HCT116 (cell line): ENCODE measurements around the gene PRKAR1A. TPM values are rescaled to one million over a fixed set of nuclear protein-coding genes. Genes with fewer than 3 reads are reported as not detected.

Experiments
- ATAC-seq: fragments of 200-7000 bp; cut with Tn5 transposase; 2 replicates; pipeline ENCODE4 v1.9.1; 2020; ENCODE audit warnings: mild to moderate bottlenecking, moderate library complexity
- BruUV-seq: library from RNA; stranded (reverse); fragments of 400-500 nt; replicated peaks from 2 replicates; lab custom pipeline; 2021; lab: Mats Ljungman, UMichigan
- CTCF ChIA-PET: fragments of 300-600 bp; sonication (Branson Sonifier 250); formaldehyde crosslinking; loops from one replicate; lab custom pipeline; 2021; ENCODE audit warnings: antibody characterized with exemption; lab: Charles Lee
- POLR2A ChIA-PET: fragments of 300-600, 350-600 bp; sonication (Branson Sonifier 250); formaldehyde crosslinking; loops from one replicate; lab custom pipeline; 2021; ENCODE audit warnings: antibody characterized with exemption; lab: Charles Lee
- RAD21 ChIA-PET, 2 experiments: fragments of 300-600 bp; sonication (Branson Sonifier 250); formaldehyde crosslinking; loops; one replicate each; lab custom pipeline; 2023; ENCODE audit warnings: low total read pairs in 2 of 2; ENCODE audit not compliant: uncharacterized antibody in 2 of 2, unreplicated experiment in 2 of 2, low non-redundant PET in 1 of 2; lab: Charles Lee
- DNase-seq: peaks from one replicate; pipeline ENCODE4 v3.0.0-alpha.2; 2010; ENCODE audit warnings: low read depth, low spot score
- H2AFZ ChIP-seq: fragments of 200-600 bp; shearing (Covaris generic), sonication (generic); 2 replicates; pipeline ENCODE4 v1.6.1; 2017; ENCODE audit warnings: low read depth, mixed run types, mixed read lengths, antibody characterized with exemption, low read length; ENCODE audit not compliant: poor library complexity, severe bottlenecking
- H3K27ac ChIP-seq: 2 replicates; pipeline ENCODE4 v1.5.1; 2012; ENCODE audit warnings: low read depth, low read length
- H3K27me3 ChIP-seq: fragments of 200-600 bp; sonication (generic); 2 replicates; pipeline ENCODE4 v1.6.1; 2016; ENCODE audit warnings: mixed run types, low read length, mixed read lengths; ENCODE audit not compliant: insufficient read depth
- H3K36me3 ChIP-seq, 2 experiments: fragments of 200-500 bp in 1 of 2; fragments of 200-600 bp in 1 of 2; sonication (Bioruptor generic) in 1 of 2; sonication (generic) in 1 of 2; 2 replicates each; pipeline versions ENCODE4 v1.5.1 to v1.6.1; 2014 to 2016; ENCODE audit warnings: low read length in 2 of 2, inconsistent platforms in 1 of 2, mixed read lengths in 1 of 2, mixed run types in 1 of 2; ENCODE audit not compliant: insufficient read depth in 2 of 2, control insufficient read depth in 1 of 2
- H3K4me1 ChIP-seq, 2 experiments: fragments of 200-600 bp in 1 of 2; sonication (generic) in 1 of 2; 2 replicates each; pipeline versions ENCODE4 v1.5.1 to v1.6.1; 2012 to 2017; ENCODE audit warnings: low read length in 2 of 2, inconsistent platforms in 1 of 2, mild to moderate bottlenecking in 1 of 2, mixed read lengths in 1 of 2, mixed run types in 1 of 2, moderate library complexity in 1 of 2; ENCODE audit not compliant: insufficient read depth in 2 of 2, control insufficient read depth in 1 of 2
- H3K4me2 ChIP-seq: fragments of 200-600 bp; sonication (generic); 2 replicates; pipeline ENCODE4 v1.6.1; 2017; ENCODE audit warnings: mixed run types, low read length, mixed read lengths
- H3K4me3 ChIP-seq, 2 experiments: fragments of 200-600 bp in 1 of 2; sonication (generic) in 1 of 2; replicated peaks in 1 of 2; 2 replicates each; pipeline ENCODE4 v1.5.1; 2011 to 2016; ENCODE audit warnings: low read length in 2 of 2, control low read depth in 1 of 2, low read depth in 1 of 2, mild to moderate bottlenecking in 1 of 2, mixed read lengths in 1 of 2, mixed run types in 1 of 2
- H3K79me2 ChIP-seq: fragments of 200-600 bp; sonication (generic); 2 replicates; pipeline ENCODE4 v1.6.1; 2017; ENCODE audit warnings: mild to moderate bottlenecking, mixed run types, low read length, moderate library complexity, mixed read lengths; ENCODE audit not compliant: insufficient read depth
- H3K9ac ChIP-seq: fragments of 200-600 bp; sonication (generic); 2 replicates; pipeline ENCODE4 v1.6.1; 2016; ENCODE audit warnings: low read length, mixed read lengths
- H3K9me2 ChIP-seq: fragments of 200-600 bp; sonication (generic), shearing (Covaris generic); 2 replicates; pipeline ENCODE4 v1.6.1; 2017; ENCODE audit warnings: mixed run types, mild to moderate bottlenecking, moderate library complexity; ENCODE audit not compliant: insufficient read depth
- H3K9me3 ChIP-seq, 2 experiments: fragments of 200-500 bp in 1 of 2; fragments of 200-600 bp in 1 of 2; sonication (Bioruptor generic) in 1 of 2; sonication (generic) in 1 of 2; 2 replicates each; pipeline ENCODE4 v1.6.1; 2014 to 2017; ENCODE audit warnings: low read length in 2 of 2, mixed read lengths in 2 of 2, inconsistent platforms in 1 of 2, low read depth in 1 of 2, mild to moderate bottlenecking in 1 of 2, mixed run types in 1 of 2, moderate library complexity in 1 of 2; ENCODE audit not compliant: control insufficient read depth in 1 of 2, insufficient read depth in 1 of 2
- H4K20me1 ChIP-seq: fragments of 200-600 bp; sonication (generic), shearing (Covaris generic); 2 replicates; pipeline ENCODE4 v1.6.1; 2017; ENCODE audit warnings: mixed run types, mild to moderate bottlenecking, moderate library complexity; ENCODE audit not compliant: insufficient read depth
- CEBPB ChIP-seq: IDR thresholded peaks from 2 replicates; pipeline ENCODE4 v1.6.1; 2012; ENCODE audit warnings: low read depth
- ELF1 ChIP-seq: IDR thresholded peaks from 2 replicates; pipeline ENCODE4 v1.6.1; 2012; ENCODE audit warnings: low read depth, borderline replicate concordance
- EZH2 ChIP-seq: fragments of 200-600 bp; sonication (generic); IDR thresholded peaks from 2 replicates; pipeline ENCODE4 v1.6.1; 2017; ENCODE audit warnings: antibody characterized with exemption, mixed run types
- EZH2phosphoT487 ChIP-seq: fragments of 200-600 bp; IDR thresholded peaks from 2 replicates; pipeline ENCODE4 v1.6.1; 2018; ENCODE audit warnings: antibody characterized with exemption, borderline replicate concordance
- FOSL1 ChIP-seq: IDR thresholded peaks from 2 replicates; pipeline ENCODE4 v1.6.1; 2012; ENCODE audit warnings: low read depth
- JUND ChIP-seq: IDR thresholded peaks from 2 replicates; pipeline ENCODE4 v1.6.1; 2012
- POLR2A ChIP-seq: IDR thresholded peaks from 2 replicates; pipeline ENCODE4 v1.7.0; 2011; ENCODE audit warnings: borderline replicate concordance; ENCODE audit not compliant: insufficient read depth, insufficient read length; ENCODE audit errors: extremely low read depth
- POLR2AphosphoS5 ChIP-seq: IDR thresholded peaks from 2 replicates; pipeline ENCODE4 v1.6.1; 2011; ENCODE audit warnings: mild to moderate bottlenecking, low read depth, low read length, moderate library complexity
- RAD21 ChIP-seq: IDR thresholded peaks from 2 replicates; pipeline ENCODE4 v1.6.1; 2012; ENCODE audit warnings: low read depth, mild to moderate bottlenecking
- SP1 ChIP-seq: IDR thresholded peaks from 2 replicates; pipeline ENCODE4 v1.6.1; 2012; ENCODE audit warnings: low read depth
- SRF ChIP-seq: IDR thresholded peaks from 2 replicates; pipeline ENCODE4 v1.6.1; 2012; ENCODE audit warnings: low read depth
- TCF7L2 ChIP-seq: IDR thresholded peaks from 2 replicates; pipeline ENCODE4 v1.7.0; 2011; ENCODE audit warnings: borderline replicate concordance, inconsistent platforms; ENCODE audit not compliant: insufficient read depth, insufficient read length; ENCODE audit errors: extremely low read depth
- YY1 ChIP-seq: IDR thresholded peaks from 2 replicates; pipeline ENCODE4 v1.6.1; 2011; ENCODE audit warnings: low read length, low read depth, moderate library complexity, mild to moderate bottlenecking; ENCODE audit not compliant: insufficient replicate concordance; ENCODE audit errors: extremely low read depth
- ZBTB33 ChIP-seq: IDR thresholded peaks from 2 replicates; pipeline ENCODE4 v1.6.1; 2011; ENCODE audit warnings: mild to moderate bottlenecking, low read length, moderate library complexity; ENCODE audit not compliant: insufficient replicate concordance; ENCODE audit errors: extremely low read depth
- intact Hi-C: fragments of 100-400 bp; cut with micrococcal nuclease; formaldehyde crosslinking; loops from 2 replicates; pipeline ENCODE4 v1.10.0; 2022
- total RNA-seq: library from RNA; stranded (reverse); gene quantifications from one replicate; pipeline ENCODE4 v1.2.1, GENCODE V29; 2021; ENCODE audit not compliant: unreplicated experiment
- TF ChIP-seq, protein P1 (sequence below), 3 experiments: fragments of 200-600 bp in 1 of 3; sonication (generic) in 1 of 3; IDR thresholded peaks in 2 of 3; conservative IDR thresholded peaks in 1 of 3; 2 replicates each; pipeline ENCODE4 v1.5.1; 2012 to 2017; ENCODE audit warnings: low read depth in 2 of 3, low read length in 2 of 3, antibody characterized with exemption in 1 of 3, borderline replicate concordance in 1 of 3, control low read depth in 1 of 3, mild to moderate bottlenecking in 1 of 3, mixed read lengths in 1 of 3, mixed run types in 1 of 3, moderate library complexity in 1 of 3; ENCODE audit not compliant: insufficient read depth in 1 of 3

PRKAR1A gene
- total RNA-seq, 1 experiment from 2014 or later, result 295 TPM

DNA sequence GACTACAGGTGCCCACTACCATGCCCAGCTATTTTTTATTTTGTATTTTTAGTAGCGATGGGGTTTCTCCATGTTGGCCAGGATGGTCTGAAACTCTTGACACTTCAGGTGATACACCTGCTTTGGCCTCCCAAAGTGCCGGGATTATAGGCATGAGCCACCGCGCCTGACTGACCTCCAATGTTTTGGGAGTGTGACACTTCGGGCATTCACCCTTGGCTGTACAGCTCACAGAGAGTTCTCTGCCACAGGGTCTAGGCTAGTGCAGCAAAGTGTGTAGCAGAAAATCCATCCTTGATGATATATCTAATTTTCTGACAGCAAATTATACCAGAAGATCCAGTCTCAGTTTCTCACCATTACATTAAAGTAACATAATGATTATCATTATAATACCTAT lies 74.8 kb downstream of the PRKAR1A start:
- no peak overlapping the region for H3K4me2 ChIP-seq
- no peaks in the 10 kb centered on the region for H3K79me2 ChIP-seq
- ChIA-PET CTCF (no interaction called here), POLR2A (no interaction called here), RAD21 (no interaction called here)
- no peaks in the 10 kb centered on the region for H3K27me3 ChIP-seq
- H3K4me3 ChIP-seq, result no peak overlapping the region
- no peak overlapping the region for H3K27ac ChIP-seq
- DNase-seq (no peak), ATAC-seq (no peak)
- no peak overlapping the region for H3K9ac ChIP-seq
- H4K20me1 ChIP-seq, result no peaks in the 10 kb centered on the region
- no peaks in the 10 kb centered on the region for H3K9me3 ChIP-seq
- H3K9me2 ChIP-seq, result no peaks in the 10 kb centered on the region
- no peaks in the 10 kb centered on the region for H3K4me1 ChIP-seq
- TF ChIP-seq CEBPB (no peak), ZBTB33 (no peak), POLR2AphosphoS5 (no peak), YY1 (no peak), JUND (no peak), POLR2A (no peak), EZH2phosphoT487 (no peak), SRF (no peak), FOSL1 (no peak), SP1 (no peak)
- H3K36me3 ChIP-seq, result no peaks in the 10 kb centered on the region
- H2AFZ ChIP-seq, result no peak overlapping the region
- intact Hi-C loops, result no loop called here
- no TSS peak for BruUV-seq

GRCh38 chr17:68587847-68588246 lies 75.6 kb downstream of the PRKAR1A start:
- RAD21 ChIA-PET, result no interaction called here
- no peaks in the 10 kb centered on the region for H3K9me2 ChIP-seq
- intact Hi-C loops, result no loop called here
- TF ChIP-seq RAD21, result no peak
- no peak for TF ChIP-seq EZH2
- no peak for TF ChIP-seq FOSL1
- no peak for TF ChIP-seq ELF1
- no peak for TF ChIP-seq TCF7L2
- TF ChIP-seq, protein P1, sequence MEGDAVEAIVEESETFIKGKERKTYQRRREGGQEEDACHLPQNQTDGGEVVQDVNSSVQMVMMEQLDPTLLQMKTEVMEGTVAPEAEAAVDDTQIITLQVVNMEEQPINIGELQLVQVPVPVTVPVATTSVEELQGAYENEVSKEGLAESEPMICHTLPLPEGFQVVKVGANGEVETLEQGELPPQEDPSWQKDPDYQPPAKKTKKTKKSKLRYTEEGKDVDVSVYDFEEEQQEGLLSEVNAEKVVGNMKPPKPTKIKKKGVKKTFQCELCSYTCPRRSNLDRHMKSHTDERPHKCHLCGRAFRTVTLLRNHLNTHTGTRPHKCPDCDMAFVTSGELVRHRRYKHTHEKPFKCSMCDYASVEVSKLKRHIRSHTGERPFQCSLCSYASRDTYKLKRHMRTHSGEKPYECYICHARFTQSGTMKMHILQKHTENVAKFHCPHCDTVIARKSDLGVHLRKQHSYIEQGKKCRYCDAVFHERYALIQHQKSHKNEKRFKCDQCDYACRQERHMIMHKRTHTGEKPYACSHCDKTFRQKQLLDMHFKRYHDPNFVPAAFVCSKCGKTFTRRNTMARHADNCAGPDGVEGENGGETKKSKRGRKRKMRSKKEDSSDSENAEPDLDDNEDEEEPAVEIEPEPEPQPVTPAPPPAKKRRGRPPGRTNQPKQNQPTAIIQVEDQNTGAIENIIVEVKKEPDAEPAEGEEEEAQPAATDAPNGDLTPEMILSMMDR (IDR thresholded peaks at IDR 0.05 in 2 of 3, conservative IDR thresholded peaks at IDR 0.05 in 1 of 3; ENCODE audit: borderline replicate concordance in 1 of 3, insufficient read depth in 1 of 3, low read depth in 2 of 3, low read length in 2 of 3), result no peak

More at GRCh38 chr17:68587847-68588246, 75.6 kb downstream of the PRKAR1A start:
- Histone ChIP-seq H2AFZ (no peak overlapping the region), H3K4me3 (no peak overlapping the region), H3K9ac (no peak overlapping the region), H3K4me2 (no peak overlapping the region), H4K20me1 (no peaks in the 10 kb centered on the region), H3K27ac (no peak overlapping the region), H3K4me1 (no peaks in the 10 kb centered on the region), H3K36me3 (no peaks in the 10 kb centered on the region), H3K27me3 (no peaks in the 10 kb centered on the region), H3K9me3 (no peaks in the 10 kb centered on the region), H3K79me2 (no peaks in the 10 kb centered on the region)
- CTCF ChIA-PET, result no interaction called here
- POLR2A ChIA-PET, result no interaction called here
- ATAC-seq (no peak), DNase-seq (no peak)
- no TSS peak for BruUV-seq
